Measurements from ENCODE around the gene ADGRG3.

- TF ChIP-seq CTCF (IDR thresholded peaks at IDR 0.05; ENCODE audit: insufficient read depth, low read depth, low read length), result no peak
- TF ChIP-seq EZH2 (IDR thresholded peaks at IDR 0.05; ENCODE audit: insufficient read depth, low read length), result no peak
Observed at GRCh38 chr16:57699481-57699880, 31.4 kb downstream of the ADGRG3 start.
